Middle frontal gyrus (tissue), 1 donor: ENCODE results near the gene RASSF7.

ENCODE experiments used
- DNase-seq: peaks from one replicate; pipeline ENCODE4 v3.0.0-alpha.2; 2015; ENCODE audit warnings: low spot score; ENCODE audit errors: extremely low spot score

Gene RASSF7

DNA sequence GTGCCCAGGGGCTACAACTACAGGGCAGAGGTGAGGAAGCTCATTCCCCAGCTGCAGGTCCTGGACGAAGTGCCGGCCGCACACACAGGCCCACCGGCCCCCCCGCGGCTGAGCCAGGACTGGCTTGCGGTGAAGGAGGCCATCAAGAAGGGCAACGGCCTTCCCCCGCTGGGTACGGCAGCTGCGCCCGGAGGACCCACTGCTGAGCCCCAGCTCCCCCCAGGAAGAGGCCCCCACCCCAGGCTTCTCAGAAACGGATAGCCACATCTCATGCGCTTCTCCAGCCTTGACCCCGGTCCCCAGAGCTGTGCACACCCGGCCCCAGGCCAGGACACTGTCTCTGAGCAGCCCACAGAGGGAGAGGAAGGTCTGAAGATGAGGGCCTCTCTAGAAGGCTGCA, 9.6 kb upstream of the RASSF7 start:
- no peak for DNase-seq

DNA sequence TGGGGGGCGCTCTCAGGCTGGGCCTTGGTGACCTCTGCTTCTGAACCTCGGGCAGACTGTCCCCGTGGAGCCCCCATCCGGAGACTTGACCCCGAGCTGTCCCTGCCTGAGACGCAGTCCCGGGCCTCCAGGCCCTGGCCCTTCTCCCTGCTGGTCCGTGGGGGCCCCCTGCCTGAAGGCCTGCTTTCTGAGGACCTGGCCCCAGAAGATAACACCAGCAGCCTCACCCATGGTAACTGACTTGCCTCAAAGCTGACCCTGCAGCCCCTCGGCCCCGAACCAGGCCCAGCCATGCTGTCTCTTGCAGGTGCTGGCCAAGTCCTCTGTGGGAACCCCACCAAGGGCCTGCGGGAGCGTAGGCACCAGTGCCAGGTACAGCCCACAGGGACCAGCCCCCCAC, 9.2 kb upstream of the RASSF7 start:
- no peak for DNase-seq

DNA sequence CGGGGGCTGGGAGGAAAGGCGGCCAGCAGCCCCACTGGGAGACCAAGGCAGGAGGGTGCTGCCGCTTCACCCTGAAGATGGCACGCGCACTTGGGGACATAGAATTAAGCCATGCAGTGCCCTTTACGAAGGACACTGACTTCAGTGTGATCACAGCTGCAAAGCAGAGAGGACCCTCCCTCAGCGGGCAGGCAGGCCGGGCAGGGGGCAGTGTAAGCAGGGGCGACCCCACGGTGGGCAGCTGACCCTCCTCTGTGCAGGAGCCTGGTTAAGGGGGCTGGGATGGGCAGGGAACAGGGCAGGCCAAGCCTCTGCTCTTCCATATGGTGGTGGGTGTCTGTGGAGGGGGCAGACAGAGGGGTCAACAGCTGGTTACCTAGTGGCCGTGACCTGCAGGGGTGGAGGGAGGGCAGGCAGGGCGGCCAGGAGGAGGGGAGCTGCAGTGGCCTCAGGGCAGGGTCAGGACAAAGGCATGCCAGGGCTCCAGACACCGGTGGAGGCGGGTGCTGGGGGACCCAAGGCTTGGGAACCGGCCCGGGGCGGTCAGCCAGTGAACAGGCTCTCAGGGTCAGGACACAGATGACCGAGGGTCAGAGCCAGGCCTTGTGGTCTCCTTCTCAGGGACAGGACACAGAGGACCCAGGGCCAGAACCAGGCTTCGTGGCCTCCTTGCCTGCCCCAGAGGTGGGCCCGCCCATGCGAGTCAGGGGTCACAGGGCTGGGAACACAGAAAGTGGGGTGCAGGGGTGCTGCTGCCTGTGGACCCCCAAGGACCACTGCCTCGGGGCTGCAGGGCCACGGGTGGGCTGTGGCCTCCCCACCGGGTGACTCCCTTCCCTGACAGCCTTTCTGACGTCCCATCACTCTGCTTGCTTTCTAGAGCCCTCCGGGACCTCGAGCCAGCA, 7.4 kb upstream of the RASSF7 start:
- no peak for DNase-seq

DNA sequence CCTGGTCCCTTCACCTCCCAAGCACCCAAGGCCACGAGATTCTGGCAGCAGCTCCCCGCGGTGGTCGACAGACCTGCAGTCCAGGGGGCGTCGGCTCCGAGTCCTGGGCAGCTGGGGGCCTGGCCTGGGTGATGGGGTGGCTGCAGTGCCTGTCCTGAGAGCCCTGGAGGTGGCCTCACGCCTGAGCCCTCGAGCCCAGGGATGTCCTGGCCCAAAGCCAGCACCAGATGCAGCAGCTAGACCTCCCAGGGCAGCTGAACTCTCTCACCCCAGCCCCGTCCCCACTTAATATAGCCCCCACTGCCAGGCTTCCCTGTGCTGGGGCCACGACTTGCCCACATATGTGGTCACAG, 6.8 kb upstream of the RASSF7 start:
- DNase-seq, result no peak

DNA sequence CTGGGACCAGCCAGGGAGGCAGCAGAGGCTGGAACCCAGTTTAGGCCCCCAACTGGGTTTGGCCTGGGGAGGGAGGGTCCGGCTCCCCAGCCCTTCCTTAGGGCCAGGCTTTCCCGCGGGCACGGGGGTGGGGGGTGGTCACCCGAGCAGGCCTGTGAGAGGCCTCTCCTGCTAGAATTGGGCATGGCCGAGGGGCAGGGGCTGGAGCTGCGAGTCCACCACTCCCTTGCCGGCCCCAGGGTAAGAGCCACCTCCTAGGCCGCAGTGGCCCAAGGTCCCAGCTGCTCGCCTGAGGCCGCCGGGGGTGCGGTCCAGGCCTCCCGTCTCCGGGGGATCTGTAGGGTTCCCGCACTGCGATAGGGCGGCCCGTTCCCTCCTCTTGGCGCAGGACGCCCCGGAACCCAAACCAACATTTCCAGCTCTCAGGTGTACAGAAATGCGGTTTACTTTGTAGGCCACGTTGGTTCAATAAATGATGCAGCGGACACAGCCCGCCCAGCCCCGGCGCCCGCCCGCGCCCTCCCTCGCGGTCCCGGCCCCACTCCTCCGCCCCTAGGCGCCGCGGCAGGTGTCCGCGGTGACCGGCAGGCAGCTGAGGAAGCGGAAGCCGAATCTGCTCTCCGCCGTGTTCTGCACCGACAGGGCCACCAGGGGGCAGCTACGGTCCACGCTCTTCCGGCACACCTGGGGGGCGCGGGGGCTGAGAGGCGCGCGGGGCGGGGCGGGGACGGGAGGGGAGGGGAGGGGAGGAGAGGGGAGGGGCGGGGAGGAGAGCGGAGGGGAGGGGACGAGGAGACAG, 6.1 kb upstream of the RASSF7 start:
- DNase-seq, result no peak

DNA sequence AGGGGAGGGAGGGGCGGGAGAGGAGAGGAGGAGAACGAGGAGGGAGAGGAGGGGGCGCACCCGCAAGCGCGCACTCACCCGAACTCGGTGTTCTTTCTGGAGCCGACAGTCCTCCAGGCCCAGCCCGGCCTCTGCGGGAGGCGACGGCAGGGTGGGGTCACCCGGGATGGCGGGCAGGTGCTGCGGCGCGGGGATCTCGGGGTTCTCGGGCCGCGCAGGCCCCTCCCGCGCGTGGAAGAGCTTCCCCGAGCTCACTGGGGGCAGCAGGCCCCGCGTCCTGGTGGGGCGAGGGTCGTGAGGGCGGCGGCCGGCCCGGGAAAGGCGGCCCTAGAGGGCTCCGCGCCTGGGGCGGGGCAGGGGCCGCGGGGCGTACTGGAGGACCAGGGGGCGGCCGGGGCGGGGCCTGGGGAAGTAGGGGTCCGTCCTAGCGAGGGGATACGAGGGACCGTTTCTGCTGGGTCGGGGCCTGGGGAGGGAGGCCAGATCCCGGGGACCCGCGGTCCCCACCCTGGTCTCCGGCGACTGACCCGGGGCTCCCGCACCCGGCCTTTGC, 5.5 kb upstream of the RASSF7 start:
- no peak for DNase-seq

DNA sequence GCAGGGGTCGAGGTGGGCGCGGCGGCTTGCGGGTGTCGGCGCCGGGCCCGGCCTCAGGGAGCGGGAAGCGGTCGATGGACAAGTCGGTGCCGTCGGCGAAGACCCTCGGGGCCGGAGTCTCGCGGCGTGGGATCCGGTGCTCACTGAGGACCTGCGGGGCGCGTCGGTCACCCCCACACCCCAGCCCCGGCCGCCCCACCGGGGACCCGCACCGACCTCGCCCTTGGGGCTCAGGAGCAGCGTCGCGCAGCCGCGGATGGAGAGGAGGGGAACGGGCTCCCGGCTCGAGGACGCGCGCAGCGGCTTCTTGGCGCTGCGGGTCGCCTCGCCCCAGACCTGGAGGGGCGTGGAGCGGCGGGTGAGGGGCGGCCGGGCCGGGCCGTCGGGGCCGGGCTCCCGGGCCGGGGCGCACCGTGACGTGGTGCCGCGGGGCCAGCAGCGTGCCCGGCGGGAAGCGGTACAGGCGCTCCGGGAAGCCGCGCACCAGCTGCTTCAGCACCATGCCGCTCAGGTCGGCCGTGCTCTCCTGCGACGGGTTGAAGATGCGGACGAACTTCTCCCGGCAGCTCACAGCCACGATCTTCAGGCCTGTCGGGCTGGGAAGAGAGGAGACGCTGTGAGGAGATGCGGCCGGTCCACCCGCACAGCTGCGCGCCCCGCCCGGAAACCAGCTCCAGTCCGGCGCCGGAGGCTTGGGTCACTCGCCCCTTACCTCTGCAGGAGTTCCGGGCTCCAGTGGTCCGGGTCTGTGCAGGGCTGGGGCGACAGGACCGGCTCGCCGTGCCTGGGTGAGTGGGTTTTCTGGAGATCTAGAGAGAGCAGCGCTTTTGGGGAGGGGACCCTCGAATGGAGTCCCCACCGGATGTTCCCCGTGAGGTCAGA, 4.7 kb upstream of the RASSF7 start:
- no peak for DNase-seq

DNA sequence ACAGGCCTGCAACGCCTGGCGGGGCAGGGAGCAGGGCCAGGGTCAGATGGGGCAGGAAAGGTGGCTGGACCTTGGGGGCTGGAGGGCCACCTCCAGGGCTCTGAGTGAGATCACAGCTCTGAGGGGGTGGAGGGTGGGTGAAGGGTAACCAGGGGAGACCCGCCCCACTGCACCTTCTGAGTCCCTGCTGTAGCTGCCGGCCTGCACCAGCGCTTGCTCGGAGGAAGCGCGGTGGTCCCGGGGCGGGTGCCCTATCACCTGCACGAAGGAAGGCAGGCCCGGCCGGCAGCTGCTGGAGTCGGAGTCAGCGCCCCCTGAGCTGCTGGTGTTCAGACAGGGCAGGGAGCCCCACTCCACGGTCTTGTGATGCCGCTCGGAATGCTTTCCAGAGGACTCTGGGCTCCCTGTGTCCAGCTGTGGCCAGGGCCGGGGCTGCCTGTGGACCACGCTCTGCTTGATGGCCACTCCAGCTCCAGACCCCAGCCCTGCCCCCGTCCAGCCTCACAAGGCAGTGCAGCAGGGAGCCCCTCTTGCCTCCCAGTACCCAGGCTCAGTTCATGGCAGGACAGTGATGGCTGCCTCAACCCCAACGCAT, 4.0 kb upstream of the RASSF7 start:
- no peak for DNase-seq

DNA sequence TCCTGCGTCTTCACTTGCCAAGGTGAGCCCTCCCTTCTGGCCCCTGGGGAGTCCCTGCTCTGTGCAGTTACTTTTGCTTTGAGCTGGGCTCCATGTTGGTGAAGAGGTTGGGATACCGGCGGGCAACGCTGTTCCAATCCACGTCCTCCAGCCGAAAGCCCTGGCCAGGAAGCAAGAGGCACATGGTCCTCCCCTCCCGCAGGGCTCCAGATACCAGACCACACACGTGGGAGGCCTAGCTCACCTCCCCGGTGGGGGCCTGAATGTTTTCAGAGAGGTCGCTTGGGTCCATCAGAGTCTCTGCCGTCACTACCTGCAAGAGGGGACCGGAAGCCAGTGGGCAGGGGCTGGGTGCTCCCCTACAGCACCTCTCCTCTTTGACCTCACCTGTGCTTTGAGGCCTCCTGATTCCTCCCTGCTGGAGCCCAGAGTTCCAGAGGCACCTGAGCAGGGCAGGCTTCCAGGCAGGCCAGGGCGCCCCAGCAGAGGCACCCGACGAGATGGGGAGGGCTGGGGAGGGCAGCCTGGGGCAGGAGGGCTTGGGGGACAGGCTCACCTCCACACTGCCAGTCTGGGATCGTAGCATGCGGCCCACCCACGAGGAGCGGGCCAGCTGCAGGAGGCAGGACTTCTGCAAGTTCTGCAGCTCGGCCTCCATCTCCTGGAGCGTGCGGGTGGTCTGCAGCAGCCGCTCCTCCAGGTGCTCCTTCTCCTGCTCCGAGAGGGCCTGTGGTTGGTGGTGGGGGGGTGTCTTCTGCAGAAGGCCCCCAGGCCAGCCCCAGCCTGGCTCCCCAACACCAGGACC, 3.2 kb upstream of the RASSF7 start:
- no peak for DNase-seq

DNA sequence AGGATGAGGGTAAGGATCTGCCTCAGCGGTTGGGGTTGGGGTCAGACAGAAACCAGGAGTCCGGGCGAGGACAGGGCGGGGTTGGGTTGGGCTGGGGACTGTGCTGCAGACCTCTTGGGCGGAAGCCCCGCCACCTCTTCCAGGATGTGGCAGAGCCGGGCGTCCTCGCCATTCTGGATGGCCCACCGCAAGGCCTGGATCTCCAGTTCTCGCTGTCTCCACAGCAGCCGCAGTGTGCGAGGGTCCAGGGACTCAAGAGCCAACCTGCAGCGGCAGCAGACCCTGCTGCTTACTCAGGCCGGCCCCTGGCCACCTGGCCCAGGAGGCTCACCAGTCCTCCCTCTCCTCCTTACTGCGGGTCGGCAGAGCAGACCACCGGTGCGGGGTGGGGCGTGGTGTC, 2.3 kb upstream of the RASSF7 start:
- DNase-seq, result no peak

DNA sequence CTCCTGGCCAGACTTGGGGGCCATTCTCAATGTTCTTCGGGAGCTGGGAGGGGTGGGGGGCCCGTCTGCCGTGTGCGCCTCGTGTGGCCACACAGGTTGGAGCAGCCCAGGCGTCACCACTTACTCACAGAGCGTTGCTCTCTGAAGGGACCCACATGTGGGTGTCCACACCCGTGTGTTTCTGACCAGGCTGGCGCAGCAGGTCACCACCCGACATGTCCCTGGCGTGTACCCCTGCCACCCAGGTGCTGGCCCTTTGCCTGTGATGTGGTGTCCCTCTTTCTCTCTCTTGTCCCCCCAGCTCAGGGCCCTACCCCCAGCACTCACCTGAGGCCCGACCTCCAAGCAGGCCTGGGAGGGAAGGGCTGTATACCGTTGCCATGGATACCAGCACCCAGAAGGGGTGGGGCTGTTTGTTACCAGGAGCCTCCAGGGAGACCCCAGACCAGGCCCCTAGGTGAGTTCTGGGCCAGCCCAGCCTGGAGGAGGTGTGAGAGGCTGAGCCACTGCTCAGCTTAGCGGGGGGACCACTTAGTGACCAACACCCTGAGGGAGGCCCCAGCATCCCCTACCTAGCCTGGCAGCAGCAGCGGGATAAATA, 1.6 kb upstream of the RASSF7 start:
- DNase-seq, result no peak

DNA sequence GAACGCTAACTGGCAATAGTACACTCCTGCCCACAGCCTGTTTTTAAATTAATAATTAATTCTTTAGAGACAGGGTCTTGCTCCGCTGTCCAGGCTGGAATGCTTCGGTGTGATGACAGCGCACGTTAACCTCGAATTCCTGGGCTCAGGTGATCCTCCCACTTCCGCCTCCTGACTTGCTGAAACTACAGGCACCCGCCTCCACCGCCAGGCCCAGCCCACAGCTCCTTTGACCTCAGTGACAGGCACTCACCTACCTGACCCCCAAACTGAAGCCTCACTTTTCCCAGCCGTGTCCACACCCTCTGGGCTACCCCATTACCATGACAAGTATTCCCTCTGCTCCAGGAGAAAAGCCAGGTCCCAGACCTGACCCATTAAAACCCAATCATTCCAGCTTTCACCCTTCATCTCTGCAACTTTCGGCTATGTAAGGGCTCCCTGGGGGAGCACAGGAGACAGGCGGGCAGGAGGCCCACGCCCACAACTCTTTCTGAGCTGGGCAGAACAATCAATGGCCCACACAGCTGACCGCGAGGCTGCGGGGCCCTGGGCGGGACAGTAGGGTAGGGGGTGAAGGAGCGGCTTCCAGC, 962 bp upstream of the RASSF7 start:
- no peak for DNase-seq

DNA sequence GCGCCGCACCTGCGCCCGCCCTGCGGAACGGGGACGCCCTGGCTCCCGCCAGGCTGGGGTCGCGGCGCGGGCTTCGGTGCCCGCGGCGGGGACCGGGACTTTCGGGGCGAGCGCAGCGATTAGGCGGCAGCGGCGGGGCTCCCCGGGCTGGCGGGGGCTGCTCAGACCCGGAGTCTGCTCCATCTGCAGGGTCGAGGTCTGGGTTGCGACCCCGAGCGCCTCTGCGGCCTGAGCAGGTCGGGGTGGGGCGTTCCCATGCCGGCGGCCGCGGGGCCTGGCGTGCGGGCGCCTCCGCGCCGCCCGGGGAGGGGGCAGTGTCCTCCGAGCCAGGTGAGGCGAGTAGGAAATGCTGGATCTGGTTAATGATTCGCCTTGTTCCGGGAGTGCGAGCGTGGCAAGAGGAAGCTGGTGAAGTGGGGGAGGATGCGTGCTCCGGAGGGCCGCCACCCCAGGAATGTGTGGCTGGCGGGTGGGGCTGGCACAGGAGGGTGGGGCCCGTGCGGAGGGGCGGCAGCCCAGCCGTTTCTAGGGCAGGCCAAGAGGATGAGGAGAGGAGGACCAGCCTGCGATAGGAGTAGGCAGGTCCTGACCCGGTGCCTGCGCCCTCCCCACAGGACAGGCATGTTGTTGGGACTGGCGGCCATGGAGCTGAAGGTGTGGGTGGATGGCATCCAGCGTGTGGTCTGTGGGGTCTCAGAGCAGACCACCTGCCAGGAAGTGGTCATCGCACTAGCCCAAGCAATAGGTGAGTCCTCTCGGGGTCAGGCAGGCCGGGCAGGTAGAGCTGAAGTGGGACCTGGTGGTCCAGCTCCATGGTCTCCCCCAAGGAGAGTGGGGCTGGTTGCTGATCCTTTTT, 606 bp downstream of the RASSF7 start:
- DNase-seq, result no peak

DNA sequence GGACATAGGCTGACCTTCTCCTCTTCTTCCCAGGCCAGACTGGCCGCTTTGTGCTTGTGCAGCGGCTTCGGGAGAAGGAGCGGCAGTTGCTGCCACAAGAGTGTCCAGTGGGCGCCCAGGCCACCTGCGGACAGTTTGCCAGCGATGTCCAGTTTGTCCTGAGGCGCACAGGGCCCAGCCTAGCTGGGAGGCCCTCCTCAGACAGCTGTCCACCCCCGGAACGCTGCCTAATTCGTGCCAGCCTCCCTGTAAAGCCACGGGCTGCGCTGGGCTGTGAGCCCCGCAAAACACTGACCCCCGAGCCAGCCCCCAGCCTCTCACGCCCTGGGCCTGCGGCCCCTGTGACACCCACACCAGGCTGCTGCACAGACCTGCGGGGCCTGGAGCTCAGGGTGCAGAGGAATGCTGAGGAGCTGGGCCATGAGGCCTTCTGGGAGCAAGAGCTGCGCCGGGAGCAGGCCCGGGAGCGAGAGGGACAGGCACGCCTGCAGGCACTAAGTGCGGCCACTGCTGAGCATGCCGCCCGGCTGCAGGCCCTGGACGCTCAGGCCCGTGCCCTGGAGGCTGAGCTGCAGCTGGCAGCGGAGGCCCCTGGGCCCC, 1.4 kb downstream of the RASSF7 start:
- no peak for DNase-seq

DNA sequence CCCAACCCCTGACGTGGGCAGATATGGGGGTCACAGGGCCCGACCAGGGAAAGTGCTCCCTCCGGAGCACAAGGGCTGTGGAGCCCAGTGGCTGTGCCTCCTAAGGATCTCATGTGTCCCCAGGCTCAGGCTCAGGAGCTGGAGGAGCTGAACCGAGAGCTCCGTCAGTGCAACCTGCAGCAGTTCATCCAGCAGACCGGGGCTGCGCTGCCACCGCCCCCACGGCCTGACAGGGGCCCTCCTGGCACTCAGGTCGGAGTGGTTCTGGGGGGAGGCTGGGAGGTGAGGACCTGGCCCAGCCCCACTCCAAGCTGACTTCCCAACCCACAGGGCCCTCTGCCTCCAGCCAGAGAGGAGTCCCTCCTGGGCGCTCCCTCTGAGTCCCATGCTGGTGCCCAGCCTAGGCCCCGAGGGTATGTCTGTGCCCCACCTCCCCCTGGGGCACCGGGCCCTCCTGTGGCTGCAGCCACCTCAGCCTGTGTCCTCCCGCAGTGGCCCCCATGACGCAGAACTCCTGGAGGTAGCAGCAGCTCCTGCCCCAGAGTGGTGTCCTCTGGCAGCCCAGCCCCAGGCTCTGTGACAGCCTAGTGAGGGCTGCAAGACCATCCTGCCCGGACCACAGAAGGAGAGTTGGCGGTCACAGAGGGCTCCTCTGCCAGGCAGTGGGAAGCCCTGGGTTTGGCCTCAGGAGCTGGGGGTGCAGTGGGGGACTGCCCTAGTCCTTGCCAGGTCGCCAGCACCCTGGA, 2.5 kb downstream of the RASSF7 start:
- DNase-seq, result no peak

DNA sequence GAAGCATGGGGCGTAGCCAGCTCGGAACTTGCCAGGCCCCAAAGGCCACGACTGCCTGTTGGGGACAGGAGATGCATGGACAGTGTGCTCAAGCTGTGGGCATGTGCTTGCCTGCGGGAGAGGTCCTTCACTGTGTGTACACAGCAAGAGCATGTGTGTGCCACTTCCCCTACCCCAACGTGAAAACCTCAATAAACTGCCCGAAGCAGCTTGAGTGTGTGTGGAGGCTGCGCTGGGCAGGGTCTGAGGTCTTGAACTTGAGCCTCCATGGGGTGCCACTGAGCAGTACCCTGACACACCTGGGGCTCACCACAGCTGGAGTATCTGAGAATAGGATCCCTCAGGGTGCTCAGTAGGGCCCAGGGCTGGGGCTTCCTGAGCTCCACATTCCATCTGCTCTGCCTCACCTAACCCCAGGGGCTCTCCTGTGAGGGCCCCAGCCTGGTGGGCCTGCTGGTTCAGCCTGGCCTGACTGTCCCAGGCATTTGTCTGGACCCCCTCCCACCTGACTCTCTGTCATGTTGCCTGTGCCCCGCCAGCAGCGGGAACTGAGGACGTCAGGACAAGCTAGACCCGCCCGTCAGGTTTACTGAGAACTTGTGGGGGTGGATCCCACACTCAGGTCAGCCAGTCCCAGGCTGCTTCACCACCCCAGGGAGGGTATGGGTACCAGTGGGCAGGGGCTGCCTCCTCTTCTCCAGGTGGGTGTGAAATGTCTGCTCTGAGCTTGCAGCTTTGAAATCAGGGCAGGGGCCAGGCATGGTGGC, 3.2 kb downstream of the RASSF7 start:
- DNase-seq, result no peak
